Stimulated activated CD8-positive, alpha-beta memory T cell treated with anti-CD3 and anti-CD28 coated beads, Interleukin-7, amount 100 ng/mL, for 4 hours (primary cell): ENCODE data around the gene CDK5RAP2.

Experiments
- DNase-seq, 2 donors: peaks; one replicate each; pipeline ENCODE4 v3.0.0-alpha.2; 2020; ENCODE audit warnings: low read depth in 2 of 2

CDK5RAP2 gene

GRCh38 chr9:120438836-120439546 lies 141.0 kb downstream of the CDK5RAP2 start:
- no peak for DNase-seq

GRCh38 chr9:120438111-120438510 lies 141.9 kb downstream of the CDK5RAP2 start:
- no peak for DNase-seq

- no peak for DNase-seq
Measured at GRCh38 chr9:120436983-120437475, 142.9 kb downstream of the CDK5RAP2 start.

GRCh38 chr9:120436446-120436845 lies 143.5 kb downstream of the CDK5RAP2 start:
- no peak for DNase-seq

- DNase-seq = no peak
Measured at GRCh38 chr9:120435091-120435490, 144.9 kb downstream of the CDK5RAP2 start.

GRCh38 chr9:120434532-120434931 lies 145.4 kb downstream of the CDK5RAP2 start:
- DNase-seq = no peak

- no peak for DNase-seq
Measured at GRCh38 chr9:120433701-120434100, 146.3 kb downstream of the CDK5RAP2 start.

GRCh38 chr9:120432600-120432999 lies 147.4 kb downstream of the CDK5RAP2 start:
- DNase-seq = no peak

GRCh38 chr9:120431268-120431667 lies 148.7 kb downstream of the CDK5RAP2 start:
- no peak for DNase-seq

- no peak for DNase-seq
Measured at GRCh38 chr9:120424248-120424647, 155.7 kb downstream of the CDK5RAP2 start.

- no peak for DNase-seq
Measured at GRCh38 chr9:120423812-120424211, 156.2 kb downstream of the CDK5RAP2 start.

GRCh38 chr9:120421977-120422376 lies 158.0 kb downstream of the CDK5RAP2 start:
- DNase-seq = no peak

- DNase-seq = no peak
Measured at GRCh38 chr9:120418315-120418714, 161.7 kb downstream of the CDK5RAP2 start.

GRCh38 chr9:120416781-120417427 lies 163.1 kb downstream of the CDK5RAP2 start:
- DNase-seq = no peak

- DNase-seq = no peak
Measured at GRCh38 chr9:120413121-120414048, 166.6 kb downstream of the CDK5RAP2 start.

GRCh38 chr9:120412425-120412951 lies 167.5 kb downstream of the CDK5RAP2 start:
- no peak for DNase-seq

- DNase-seq = no peak
Measured at GRCh38 chr9:120411862-120412424, 168.0 kb downstream of the CDK5RAP2 start.

GRCh38 chr9:120410925-120411501 lies 169.0 kb downstream of the CDK5RAP2 start:
- no peak for DNase-seq

- DNase-seq = no peak
Measured at GRCh38 chr9:120408680-120409258, 171.2 kb downstream of the CDK5RAP2 start.

GRCh38 chr9:120405860-120406259 lies 174.1 kb downstream of the CDK5RAP2 start:
- no peak for DNase-seq

- no peak for DNase-seq
Measured at GRCh38 chr9:120405134-120405533, 174.8 kb downstream of the CDK5RAP2 start.
